ENCODE results near the gene LPAR3.

DNA sequence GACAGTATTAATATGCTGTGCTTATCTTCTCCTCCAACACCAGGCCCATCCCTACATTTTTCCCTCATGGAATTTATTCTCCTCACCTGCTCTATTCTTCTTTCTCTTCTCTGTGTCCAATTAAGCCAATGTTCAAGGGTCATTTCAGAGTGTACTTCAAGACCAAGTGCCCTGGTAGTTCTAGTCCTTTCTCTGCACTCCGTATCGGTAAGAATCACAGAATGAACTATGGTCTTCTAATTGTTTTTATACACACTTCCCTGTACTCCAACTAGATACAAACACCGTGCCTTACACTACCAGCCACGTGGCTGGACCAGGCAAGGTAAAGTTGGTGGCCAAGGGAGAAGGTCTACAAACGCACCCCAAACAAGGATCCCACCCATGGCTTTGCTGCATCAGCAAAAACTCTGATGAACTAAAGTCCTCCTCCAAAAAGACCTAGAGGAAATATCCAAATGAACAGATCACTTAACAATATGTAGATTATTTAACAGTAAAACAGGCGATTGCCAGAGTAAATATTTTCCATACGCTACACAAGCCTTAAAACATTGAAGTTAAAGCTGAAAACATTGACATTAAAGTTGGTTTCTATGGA, 40.1 kb upstream of the LPAR3 start:
- TF ChIP-seq CTCF (conservative IDR thresholded peaks at IDR 0.05; ENCODE audit: low read depth in 2 of 2): no peak
- TF ChIP-seq REST (IDR thresholded peaks at IDR 0.05; ENCODE audit: unreplicated experiment): no peak
- TF ChIP-seq POLR2AphosphoS5 (IDR thresholded peaks at IDR 0.05; ENCODE audit: low read depth): no peak
- TF ChIP-seq EZH2 (IDR thresholded peaks at IDR 0.05; ENCODE audit: low read depth, unreplicated experiment): no peak

Measured in GM23338 (cell line).